GM18873 (cell line): ENCODE results near the gene CDPF1.

ENCODE experiments used
- ATAC-seq: cut with Tn5 transposase; IDR thresholded peaks from one replicate; pipeline ENCODE4 v1.9.1; 2021; ENCODE audit warnings: mild to moderate bottlenecking, moderate library complexity, moderate number of reproducible peaks; ENCODE audit not compliant: unreplicated experiment, low FRiP score

Gene CDPF1

DNA sequence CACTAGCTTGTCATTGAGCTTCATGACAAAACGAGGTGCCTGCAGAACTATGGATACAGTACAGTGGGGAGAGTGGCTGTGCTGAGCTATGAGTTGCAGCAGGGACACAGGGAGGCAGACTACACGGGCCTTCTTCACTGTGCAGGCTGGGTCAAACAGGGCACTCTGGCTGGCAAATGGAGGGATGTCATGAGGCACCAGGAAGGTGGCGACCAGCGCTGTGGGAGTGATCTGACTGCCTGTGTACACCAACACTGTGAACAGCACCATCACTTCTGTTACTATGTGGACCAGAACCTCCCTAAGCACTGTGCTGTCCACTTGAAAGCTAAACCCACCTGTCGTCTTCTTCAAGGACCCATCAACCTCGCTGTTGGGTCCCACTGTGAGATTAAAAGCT, 9.9 kb upstream of the CDPF1 start:
- no peak for ATAC-seq

DNA sequence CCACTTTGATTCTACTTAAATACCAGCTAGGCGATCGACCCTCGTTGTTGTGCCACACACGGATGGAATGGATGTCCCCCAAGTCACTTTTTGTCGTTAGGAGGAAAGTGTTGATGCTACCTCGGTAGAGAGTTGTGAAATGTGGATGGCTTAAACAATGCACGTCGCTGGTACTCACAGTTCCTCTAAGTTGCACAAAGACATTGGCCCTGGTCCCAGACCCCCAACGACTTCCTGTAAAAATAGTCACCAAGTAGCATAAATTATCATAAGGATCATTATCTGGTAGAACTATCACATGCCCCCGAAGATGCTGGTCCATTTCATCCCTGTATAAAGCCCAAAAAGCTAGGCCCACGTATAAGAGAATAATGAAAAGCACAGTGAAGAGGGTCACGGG, 9.3 kb upstream of the CDPF1 start:
- no peak for ATAC-seq

- no peak for ATAC-seq
Observed at GRCh38 chr22:46256358-46256958, 6.4 kb upstream of the CDPF1 start.

- ATAC-seq: no peak
Observed at GRCh38 chr22:46251816-46252380, 1.8 kb upstream of the CDPF1 start.

- ATAC-seq: no peak
Observed at GRCh38 chr22:46251266-46251665, 1.2 kb upstream of the CDPF1 start.

GRCh38 chr22:46250783-46251125, 661 bp upstream of the CDPF1 start:
- ATAC-seq: no peak

DNA sequence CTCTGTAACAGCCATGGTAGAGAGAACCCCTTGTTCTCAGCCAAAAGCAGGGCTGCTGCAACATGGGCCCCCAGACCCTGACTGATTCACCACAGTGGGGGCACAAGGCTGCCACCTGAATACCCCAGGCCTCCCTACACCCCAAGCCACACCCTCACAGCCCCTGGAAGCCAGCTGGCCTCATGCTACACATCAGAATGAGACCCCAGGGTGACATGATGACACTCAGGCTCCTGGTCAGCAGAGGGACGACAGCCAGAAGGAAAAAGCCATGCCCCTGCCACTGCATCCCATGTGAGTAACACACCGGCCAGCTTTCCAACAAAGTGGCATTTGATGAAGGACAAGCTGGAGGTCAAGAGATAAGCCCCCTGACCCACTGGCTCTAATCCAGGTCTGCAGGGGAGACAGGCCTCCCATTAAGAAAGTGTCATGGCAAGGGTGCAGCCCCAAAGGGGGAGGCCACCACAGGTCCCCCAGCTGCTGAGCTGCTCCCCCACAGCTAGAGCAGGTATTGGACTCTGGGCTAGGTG, 2.6 kb downstream of the CDPF1 start:
- no peak for ATAC-seq

- no peak for ATAC-seq
Observed at GRCh38 chr22:46246178-46246577, 3.9 kb downstream of the CDPF1 start.

DNA sequence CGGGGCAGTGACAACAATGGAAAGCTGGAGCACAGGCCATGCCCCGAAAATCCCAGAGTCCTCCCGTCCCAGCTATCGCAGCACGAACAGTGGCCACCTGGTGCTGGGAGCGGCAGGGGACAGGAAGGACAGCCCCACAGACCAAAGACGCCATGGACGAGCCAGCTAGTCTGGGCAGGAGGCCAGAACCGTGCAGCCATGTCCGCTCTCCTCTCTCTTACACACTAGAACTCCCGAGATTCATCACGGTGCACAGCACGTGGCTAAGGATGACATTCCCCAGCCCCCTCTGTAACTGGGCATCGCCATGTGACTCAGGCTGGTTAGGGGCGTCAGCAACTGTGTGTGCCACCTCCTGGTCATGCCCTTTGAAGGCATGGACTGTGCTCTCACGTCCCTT, 4.6 kb downstream of the CDPF1 start:
- no peak for ATAC-seq

GRCh38 chr22:46244771-46245170, 5.3 kb downstream of the CDPF1 start:
- ATAC-seq: no peak

DNA sequence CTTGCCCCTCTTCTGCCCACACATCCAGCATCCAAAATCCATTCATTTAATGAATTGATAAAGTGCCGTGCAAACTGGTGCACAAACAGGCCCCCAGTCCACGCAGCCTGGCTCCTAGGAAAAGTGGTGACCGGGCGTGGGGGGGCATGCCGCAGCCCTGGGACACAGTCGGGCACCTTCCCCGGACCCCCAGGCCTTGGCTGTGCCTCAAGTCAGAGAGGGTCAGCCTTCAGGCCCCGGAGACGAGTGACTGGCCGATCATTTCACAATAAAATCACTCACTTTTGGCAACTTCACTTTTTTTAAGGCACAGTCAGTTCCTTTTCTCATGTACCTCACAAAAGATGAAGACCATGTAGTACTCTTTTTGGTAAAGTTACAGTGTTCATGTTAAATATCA, 8.0 kb downstream of the CDPF1 start:
- ATAC-seq: no peak

- no peak for ATAC-seq
Observed at GRCh38 chr22:46241396-46242007, 8.6 kb downstream of the CDPF1 start.

GRCh38 chr22:46240907-46241306, 9.2 kb downstream of the CDPF1 start:
- no peak for ATAC-seq

GRCh38 chr22:46240506-46240905, 9.6 kb downstream of the CDPF1 start:
- no peak for ATAC-seq

- no peak for ATAC-seq
Observed at GRCh38 chr22:46240073-46240472, 10.0 kb downstream of the CDPF1 start.

DNA sequence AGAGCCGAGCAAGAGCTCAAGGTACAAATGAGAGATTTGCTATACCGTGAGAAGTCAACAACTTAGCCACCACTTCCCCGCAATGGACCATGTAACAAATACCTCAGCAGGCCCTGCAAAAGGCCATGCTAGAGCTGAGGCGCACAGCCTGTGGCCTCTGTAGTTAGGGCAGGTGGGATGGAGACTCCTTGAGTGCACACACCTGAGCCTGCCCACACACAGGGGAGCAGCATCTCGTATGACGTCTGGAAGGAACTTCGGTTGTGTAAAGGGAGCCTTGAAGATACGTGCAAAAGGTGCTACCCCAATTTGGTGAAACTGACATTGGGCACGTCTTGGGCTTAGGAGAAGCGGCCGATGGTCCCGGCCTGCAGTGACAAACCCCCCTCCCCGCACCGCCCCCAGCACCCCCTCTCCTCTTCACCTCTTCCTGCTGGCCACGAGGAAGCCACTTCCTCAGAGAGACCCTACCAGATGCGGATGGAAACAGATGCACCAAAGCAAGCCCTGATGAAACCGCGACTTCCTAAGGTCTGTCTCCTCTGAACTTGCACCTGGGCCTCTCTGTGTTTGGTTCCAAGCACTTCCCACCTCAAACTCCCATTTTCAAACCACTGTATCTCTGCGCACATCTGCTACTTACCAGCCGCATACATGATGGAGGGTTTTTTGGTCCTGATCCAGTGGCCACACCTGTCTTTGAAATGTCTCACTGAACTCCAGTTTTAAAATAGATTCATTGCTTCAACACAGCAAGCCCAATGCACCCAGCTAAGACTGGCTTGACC, 10.6 kb downstream of the CDPF1 start:
- ATAC-seq: no peak

GRCh38 chr22:46238541-46238940, 11.6 kb downstream of the CDPF1 start:
- ATAC-seq: no peak

DNA sequence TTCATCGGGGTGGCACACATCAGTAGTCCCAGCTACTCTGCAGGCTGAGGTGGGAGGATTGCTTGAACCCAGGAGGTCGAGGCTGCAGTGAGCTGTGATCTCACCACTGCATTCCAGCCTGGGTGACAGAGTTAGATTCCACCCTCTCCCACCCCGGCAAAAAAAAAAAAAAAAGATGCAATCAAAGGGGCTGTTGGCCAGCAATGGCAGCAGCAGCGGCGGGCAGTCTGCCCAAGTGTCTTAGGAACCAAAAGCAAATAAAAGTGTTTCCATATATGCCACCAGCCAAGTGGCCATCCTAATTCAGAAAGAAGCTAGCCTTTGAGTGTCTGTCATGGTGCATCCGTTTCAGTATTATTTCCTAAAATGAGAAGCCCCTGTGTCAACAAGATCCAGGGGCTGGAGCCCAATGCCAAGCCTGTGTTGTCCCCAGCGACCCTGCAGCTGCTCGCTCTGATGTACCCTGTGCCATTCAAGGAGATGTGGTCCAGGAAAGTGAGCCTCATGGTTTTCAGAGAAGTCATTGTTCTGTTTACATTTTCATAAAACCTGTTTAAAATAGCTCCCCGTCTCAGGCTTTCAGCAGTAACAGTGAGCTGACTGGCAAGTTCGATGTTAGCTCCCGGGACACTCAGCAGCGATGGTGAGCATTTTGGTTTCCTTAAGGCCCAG, 12.5 kb downstream of the CDPF1 start:
- ATAC-seq: no peak

DNA sequence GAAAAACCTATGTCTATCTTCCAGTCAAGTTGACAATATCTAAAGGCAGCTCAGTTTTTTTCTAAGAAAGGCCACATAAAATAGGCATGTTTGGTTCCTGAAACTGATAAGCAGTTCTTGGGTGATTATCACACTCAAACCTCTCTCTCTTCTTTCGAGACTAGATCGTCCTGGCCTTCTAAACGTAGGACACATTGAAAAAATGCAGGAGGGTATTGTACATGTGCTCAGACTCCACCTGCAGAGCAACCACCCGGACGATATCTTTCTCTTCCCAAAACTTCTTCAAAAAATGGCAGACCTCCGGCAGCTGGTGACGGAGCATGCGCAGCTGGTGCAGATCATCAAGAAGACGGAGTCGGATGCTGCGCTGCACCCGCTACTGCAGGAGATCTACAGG, 15.1 kb downstream of the CDPF1 start:
- no peak for ATAC-seq

DNA sequence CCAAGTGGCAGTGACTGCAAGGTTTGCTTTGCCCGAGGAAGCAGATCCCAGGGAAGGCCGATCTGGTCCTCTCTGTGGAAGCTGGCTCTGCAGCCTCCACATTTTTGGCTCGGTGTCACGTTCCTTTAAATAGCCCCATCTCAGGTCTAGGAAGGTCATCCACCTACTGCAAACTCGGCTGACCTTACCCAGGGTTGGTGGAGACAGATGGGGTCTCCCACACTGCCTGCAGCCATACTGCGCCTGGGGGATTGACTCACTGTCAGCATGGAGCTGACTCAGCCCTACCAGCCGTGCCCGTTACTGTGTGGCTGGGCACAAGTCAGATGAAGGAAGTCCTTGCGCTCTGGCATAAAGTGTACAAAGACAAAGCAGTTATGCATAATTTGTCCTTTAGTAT, 16.9 kb downstream of the CDPF1 start:
- no peak for ATAC-seq
